DOHH2 (cell line): ENCODE results near the gene XRRA1.

Experiments used
- H3F3A ChIP-seq: fragments of 200-600 bp; sonication (generic), shearing (Covaris generic); 2 replicates; pipeline ENCODE4 v1.6.0; 2016; ENCODE audit warnings: antibody characterized with exemption, mild to moderate bottlenecking; ENCODE audit not compliant: control insufficient read depth, insufficient read depth
- H3K27ac ChIP-seq: fragments of 200-600 bp; sonication (generic); 2 replicates; pipeline ENCODE4 v1.5.1; 2014; ENCODE audit warnings: low read depth, mild to moderate bottlenecking, low read length, moderate library complexity
- H3K27me3 ChIP-seq: fragments of 200-600 bp; sonication (generic); 2 replicates; pipeline ENCODE4 v1.6.1; 2014; ENCODE audit warnings: mild to moderate bottlenecking, low read length, mixed read lengths; ENCODE audit not compliant: control insufficient read depth
- H3K36me3 ChIP-seq: fragments of 200-600 bp; sonication (generic); 2 replicates; pipeline ENCODE4 v1.6.1; 2014; ENCODE audit warnings: mild to moderate bottlenecking, low read length, moderate library complexity, mixed read lengths; ENCODE audit not compliant: control insufficient read depth
- H3K4me1 ChIP-seq: fragments of 200-600 bp; sonication (generic); 2 replicates; pipeline ENCODE4 v1.6.1; 2014; ENCODE audit warnings: mild to moderate bottlenecking, low read length, mixed read lengths; ENCODE audit not compliant: control insufficient read depth
- H3K4me2 ChIP-seq: fragments of 200-600 bp; sonication (generic); 2 replicates; pipeline ENCODE4 v1.6.0; 2014; ENCODE audit warnings: mild to moderate bottlenecking, low read length, moderate library complexity
- H3K4me3 ChIP-seq: fragments of 200-600 bp; sonication (generic); 2 replicates; pipeline ENCODE4 v1.5.1; 2014; ENCODE audit warnings: mild to moderate bottlenecking, low read length, mixed read lengths
- H3K79me2 ChIP-seq: fragments of 200-600 bp; sonication (generic); 2 replicates; pipeline ENCODE4 v1.6.1; 2014; ENCODE audit warnings: mild to moderate bottlenecking, low read length, mixed read lengths; ENCODE audit not compliant: control insufficient read depth
- H3K9me2 ChIP-seq: fragments of 200-600 bp; sonication (generic); replicated peaks from 2 replicates; pipeline ENCODE4 v1.6.1; 2014; ENCODE audit warnings: mild to moderate bottlenecking, low read length, mixed read lengths; ENCODE audit not compliant: control insufficient read depth
- H3K9me3 ChIP-seq: fragments of 200-600 bp; sonication (generic); 2 replicates; pipeline ENCODE4 v1.6.1; 2014; ENCODE audit warnings: antibody characterized with exemption, low read length, mixed read lengths; ENCODE audit not compliant: control insufficient read depth, insufficient read depth
- H4K20me1 ChIP-seq: fragments of 200-600 bp; sonication (generic); 2 replicates; pipeline ENCODE4 v1.6.0; 2014; ENCODE audit warnings: low read depth, mild to moderate bottlenecking, antibody characterized with exemption, low read length, moderate library complexity; ENCODE audit not compliant: control insufficient read depth, insufficient read depth
- CTCF ChIP-seq: fragments of 200-600 bp; sonication (generic); IDR thresholded peaks from one replicate; pipeline ENCODE4 v1.5.1; 2014; ENCODE audit warnings: antibody characterized with exemption, mild to moderate bottlenecking, low read depth, low read length; ENCODE audit not compliant: poor library complexity, severe bottlenecking
- EZH2phosphoT487 ChIP-seq: fragments of 200-600 bp; sonication (generic); IDR thresholded peaks from 2 replicates; pipeline ENCODE4 v1.6.1; 2017; ENCODE audit warnings: borderline replicate concordance, mild to moderate bottlenecking, antibody characterized with exemption, low read length, moderate library complexity, mixed read lengths

XRRA1 gene

DNA sequence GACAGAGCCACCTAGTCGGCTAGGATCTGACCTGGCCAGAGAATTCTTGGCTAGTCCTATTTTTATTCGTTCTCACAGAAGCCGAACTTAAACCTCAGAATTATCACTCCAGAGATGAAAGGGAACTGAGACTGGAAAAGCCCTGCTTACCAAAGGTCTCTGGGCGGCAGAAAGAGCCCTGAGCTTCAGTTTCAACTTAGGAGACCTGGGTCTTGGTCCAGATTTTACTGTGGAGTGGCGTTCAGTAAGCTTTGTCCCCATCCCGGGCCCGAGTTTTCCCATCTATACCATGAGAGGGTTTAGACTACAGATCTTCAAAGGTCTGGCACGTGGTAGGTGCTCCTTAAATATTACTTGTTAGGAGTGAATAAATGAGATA lies 40.4 kb upstream of the XRRA1 start:
- Histone ChIP-seq H3F3A (peaks cover 16% of the 10 kb centered on the region), H3K27me3 (no peaks in the 10 kb centered on the region), H3K4me1 (peaks cover 41% of the 10 kb centered on the region), H3K4me2 (peak overlapping the region; percentile 90), H4K20me1 (no peaks in the 10 kb centered on the region; the same call in 1 of the 2 replicates), H3K36me3 (peaks cover 31% of the 10 kb centered on the region), H3K79me2 (peaks cover 47% of the 10 kb centered on the region), H3K4me3 (peak overlapping the region; percentile 98), H3K9me3 (no peaks in the 10 kb centered on the region), H3K9me2 (no peaks in the 10 kb centered on the region), H3K27ac (peak overlapping the region; percentile 80)
- no peak for TF ChIP-seq EZH2phosphoT487
- no peak for TF ChIP-seq CTCF

DNA sequence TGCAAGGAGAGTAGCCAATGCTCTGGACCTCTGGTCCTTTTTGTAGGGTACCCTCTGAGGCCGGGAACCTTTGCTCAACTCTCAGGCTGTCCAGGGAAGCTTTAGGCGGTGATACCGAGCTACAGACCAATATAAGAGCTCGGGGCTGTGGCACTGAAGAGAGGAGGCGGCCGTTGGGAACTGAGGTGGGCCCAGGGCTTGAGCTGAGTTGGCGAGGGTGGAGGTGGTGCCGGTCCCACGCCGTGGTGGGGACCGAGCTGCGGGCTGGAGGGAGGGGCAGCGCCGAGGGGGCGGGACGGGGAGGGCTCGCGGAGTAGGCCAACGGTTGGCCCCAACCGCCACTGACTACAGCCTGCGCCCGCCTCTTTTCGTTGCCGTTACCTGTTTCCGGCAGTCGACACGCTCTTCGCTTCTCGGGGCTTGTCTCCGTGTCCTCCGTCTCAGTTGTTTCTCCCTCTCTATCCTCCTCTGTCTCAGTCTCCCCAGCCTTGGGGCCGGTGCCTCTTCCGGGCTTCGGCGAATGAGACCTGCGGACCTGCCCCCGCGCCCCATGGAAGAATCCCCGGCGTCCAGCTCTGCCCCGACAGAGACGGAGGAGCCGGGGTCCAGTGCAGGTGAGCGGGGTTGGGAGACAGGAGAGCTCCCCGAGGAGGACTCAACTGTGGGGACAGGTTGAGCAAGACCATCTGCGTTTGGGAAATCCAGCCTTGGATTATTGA lies 39.8 kb upstream of the XRRA1 start, which contains the start of gene NEU3:
Gene NEU3, plus strand, starts transcription at position 393 of the 719 bp plus-strand sequence. Its CDS starts 128 bp downstream, at position 521.
- Histone ChIP-seq H3K9me3 (no peaks in the 10 kb centered on the region), H3K4me3 (peak within 1 kb of the TSS; percentile 98)

GRCh38 chr11:74984730-74985129 lies 35.8 kb upstream of the XRRA1 start:
- no peak overlapping the region for H3K27ac ChIP-seq
- no peak overlapping the region for H3K4me2 ChIP-seq
- no peak overlapping the region for H3K4me3 ChIP-seq
- H3K9me2 ChIP-seq, result no peaks in the 10 kb centered on the region
- H3K79me2 ChIP-seq, result peaks cover 10% of the 10 kb centered on the region
- H3K9me3 ChIP-seq, result no peaks in the 10 kb centered on the region
- H3K4me1 ChIP-seq, result peaks cover 9% of the 10 kb centered on the region
- H3K36me3 ChIP-seq, result peaks cover 7% of the 10 kb centered on the region; the same call in 1 of the 2 replicates
- TF ChIP-seq EZH2phosphoT487 (no peak), CTCF (no peak)
- no peaks in the 10 kb centered on the region for H3K27me3 ChIP-seq
- no peaks in the 10 kb centered on the region; the same call in 1 of the 2 replicates for H4K20me1 ChIP-seq
- peaks cover 19% of the 10 kb centered on the region for H3F3A ChIP-seq

More for the DNA sequence above, 39.8 kb upstream of the XRRA1 start, which contains the start of gene NEU3:
- TF ChIP-seq EZH2phosphoT487 (no peak), CTCF (no peak)
- H3F3A ChIP-seq, result peaks cover 19% of the 10 kb centered on the region
- peaks cover 47% of the 10 kb centered on the region for H3K79me2 ChIP-seq
- peak within 1 kb of the TSS; percentile 80 for H3K27ac ChIP-seq
- H3K4me1 ChIP-seq, result peaks cover 41% of the 10 kb centered on the region
- no peaks in the 10 kb centered on the region; the same call in 1 of the 2 replicates for H4K20me1 ChIP-seq
- H3K9me2 ChIP-seq, result no peaks in the 10 kb centered on the region
- H3K27me3 ChIP-seq, result no peaks in the 10 kb centered on the region
- peak within 1 kb of the TSS; percentile 90 for H3K4me2 ChIP-seq
- H3K36me3 ChIP-seq, result peaks cover 25% of the 10 kb centered on the region
